ENCODE measurements around the gene PDE2A. TPM values are rescaled to one million over a fixed set of nuclear protein-coding genes. Genes with fewer than 3 reads are reported as not detected.

Gene PDE2A
- total and polyA plus RNA-seq, 3 donors from 2014 or later: 14.1 to 20.6 (median 15.2) TPM

DNA sequence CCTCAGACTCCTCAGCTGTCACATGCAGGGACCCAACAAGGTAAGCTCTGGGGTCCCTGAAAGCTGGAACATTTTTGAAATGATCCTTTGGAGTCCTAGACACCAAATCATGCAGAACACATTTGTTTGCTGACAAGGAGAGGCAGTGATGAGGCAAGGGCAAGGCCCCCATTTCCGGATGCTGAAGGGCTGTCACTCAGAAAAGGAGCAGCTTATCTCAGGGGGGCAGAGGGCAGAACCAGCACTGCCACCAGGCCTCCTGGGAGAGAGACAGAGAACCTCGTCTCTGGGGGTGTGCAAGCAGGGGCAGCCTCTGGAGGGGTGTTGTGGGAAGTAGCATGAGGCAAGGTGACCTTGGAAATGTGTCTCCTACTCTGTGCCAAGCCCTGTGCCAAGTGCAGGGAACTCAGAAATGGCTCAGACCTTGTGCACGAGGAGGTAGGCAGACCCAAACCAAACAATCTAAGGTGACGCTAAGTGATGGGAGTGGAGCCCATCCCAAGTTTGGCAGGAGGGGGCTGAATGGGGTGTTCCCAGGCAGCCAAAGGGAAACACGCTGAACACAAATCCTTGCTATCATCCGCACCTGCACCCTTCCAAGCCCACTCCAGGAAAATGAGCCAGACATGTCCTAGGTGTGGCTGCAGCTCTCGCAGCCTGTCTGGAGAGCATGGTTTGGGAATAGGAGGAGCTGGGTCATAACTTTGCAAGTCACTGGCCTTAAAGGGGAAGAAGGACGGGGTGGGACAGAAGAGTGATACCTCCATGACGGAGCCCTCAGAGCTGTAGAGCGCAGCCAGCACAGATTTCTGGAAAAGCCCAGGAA, 94.2 kb downstream of the PDE2A start:
- H3K4me1 ChIP-seq: peaks cover 8% of the 10 kb centered on the region
- no peak overlapping the region for H3K27ac ChIP-seq
- no peak for TF ChIP-seq POLR2A (IDR thresholded peaks at IDR 0.05)
- no peak for TF ChIP-seq CTCF (IDR thresholded peaks at IDR 0.05)
- intact Hi-C loops (cut with DNase I; ENCODE audit: low total_unique reads): loop anchor here (10.0 kb wide), 1 partner anchor 105 kb away; no protein-coding TSS in a partner anchor
- no peaks in the 10 kb centered on the region for H3K9me3 ChIP-seq
- no peaks in the 10 kb centered on the region for H3K36me3 ChIP-seq (ENCODE audit: low read depth, missing control alignments)
- WGBS, 2 donors: 78% methylated on average over 9 to 10 of the region's 10 CpGs
- H3K27me3 ChIP-seq: no peaks in the 10 kb centered on the region
- DNase-seq: no peak
- no peak overlapping the region for H3K4me3 ChIP-seq

DNA sequence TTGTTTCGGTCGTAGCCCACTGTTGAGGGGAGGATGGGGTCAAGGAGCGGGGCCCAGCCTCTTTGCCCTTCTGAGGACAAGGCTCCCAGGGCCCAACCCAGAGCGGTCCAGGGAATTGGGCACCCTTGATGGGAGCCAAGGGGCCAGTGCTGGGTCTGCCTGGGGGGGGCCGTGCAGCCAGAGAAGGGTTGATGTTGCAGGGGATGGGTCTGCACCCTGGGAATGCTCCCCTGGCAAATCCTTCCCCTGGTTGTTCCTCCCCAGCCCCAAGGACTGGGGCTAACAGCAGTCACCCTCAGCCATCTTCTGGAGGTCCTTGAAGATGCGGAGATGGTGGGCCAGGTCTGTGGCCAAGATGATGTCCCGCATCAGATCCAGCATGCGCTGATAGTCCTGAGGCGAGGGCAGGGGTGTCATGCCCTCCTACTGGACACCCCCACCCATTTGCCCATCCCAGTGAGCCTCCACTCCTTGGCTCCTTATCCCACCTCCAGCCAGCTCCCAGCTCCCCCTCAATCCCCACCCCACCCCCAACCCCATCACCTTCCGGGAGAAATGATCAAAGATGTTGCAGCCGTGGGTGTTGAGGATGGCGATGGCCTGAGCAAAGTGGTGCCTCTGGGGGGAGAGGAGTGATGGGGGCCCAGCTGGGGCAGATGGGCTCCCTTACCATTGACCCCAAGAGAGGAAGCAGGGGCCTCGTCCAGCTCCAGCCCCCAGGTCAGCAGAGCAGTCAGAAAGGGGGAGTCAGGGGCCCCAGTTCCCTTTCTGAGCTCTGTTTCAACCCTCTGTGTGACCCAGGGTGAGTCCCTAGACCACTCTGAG, 95.0 kb downstream of the PDE2A start:
- H3K27me3 ChIP-seq: no peaks in the 10 kb centered on the region
- TF ChIP-seq POLR2A (IDR thresholded peaks at IDR 0.05): no peak
- no peak for TF ChIP-seq CTCF (IDR thresholded peaks at IDR 0.05)
- no peaks in the 10 kb centered on the region for H3K9me3 ChIP-seq
- no peak overlapping the region for H3K27ac ChIP-seq
- H3K4me1 ChIP-seq: peaks cover 1% of the 10 kb centered on the region
- no peak for DNase-seq
- WGBS, 2 donors: 75 to 87% methylated on average over 5 to 13 of the region's 13 CpGs
- intact Hi-C loops (cut with DNase I; ENCODE audit: low total_unique reads): loop anchor here (10.0 kb wide), 1 partner anchor 104 kb away; no protein-coding TSS in a partner anchor
- H3K4me3 ChIP-seq: no peak overlapping the region
- H3K36me3 ChIP-seq (ENCODE audit: low read depth, missing control alignments): no peaks in the 10 kb centered on the region

GRCh38 chr11:72578566-72578965, 95.7 kb downstream of the PDE2A start:
- H3K27ac ChIP-seq: no peak overlapping the region
- H3K4me1 ChIP-seq: no peaks in the 10 kb centered on the region
- H3K36me3 ChIP-seq (ENCODE audit: low read depth, missing control alignments): no peaks in the 10 kb centered on the region
- TF ChIP-seq CTCF (IDR thresholded peaks at IDR 0.05) (no peak), POLR2A (IDR thresholded peaks at IDR 0.05) (no peak)
- 80 to 93% methylated on average over 2 to 5 of the region's 5 CpGs for WGBS, 2 donors
- no peak for DNase-seq
- no peak overlapping the region for H3K4me3 ChIP-seq
- no peaks in the 10 kb centered on the region for H3K27me3 ChIP-seq
- H3K9me3 ChIP-seq: no peaks in the 10 kb centered on the region
- intact Hi-C loops (cut with DNase I; ENCODE audit: low total_unique reads): loop anchor here (10.0 kb wide), 1 partner anchor 104 kb away; no protein-coding TSS in a partner anchor

DNA sequence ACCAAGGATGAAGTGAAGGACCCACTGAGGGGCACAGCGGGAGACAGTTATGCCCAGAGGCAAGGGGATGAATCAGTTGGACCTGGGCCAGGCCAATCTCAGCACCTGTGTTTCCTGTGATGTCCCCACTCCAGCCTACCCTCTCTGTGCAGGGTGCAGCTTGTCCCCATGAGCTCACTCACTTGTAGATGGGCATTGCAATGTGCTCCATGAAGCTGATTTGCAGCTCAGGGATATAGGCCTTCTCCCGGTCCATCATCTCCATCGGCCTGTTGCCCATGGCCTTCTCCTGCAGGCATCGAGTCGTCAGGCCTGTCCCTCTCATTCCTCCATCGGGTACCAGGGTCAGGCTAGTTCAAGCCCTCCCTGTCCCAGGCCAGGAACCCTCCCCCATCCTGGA, 96.2 kb downstream of the PDE2A start:
- H3K4me3 ChIP-seq: no peak overlapping the region
- no peaks in the 10 kb centered on the region for H3K36me3 ChIP-seq (ENCODE audit: low read depth, missing control alignments)
- no peaks in the 10 kb centered on the region for H3K4me1 ChIP-seq
- DNase-seq: no peak
- 95 to 96% methylated on average over 5 to 6 of the region's 6 CpGs for WGBS, 2 donors
- no peaks in the 10 kb centered on the region for H3K9me3 ChIP-seq
- no peaks in the 10 kb centered on the region for H3K27me3 ChIP-seq
- TF ChIP-seq POLR2A (IDR thresholded peaks at IDR 0.05): no peak
- TF ChIP-seq CTCF (IDR thresholded peaks at IDR 0.05): no peak
- H3K27ac ChIP-seq: no peak overlapping the region
- intact Hi-C loops (cut with DNase I; ENCODE audit: low total_unique reads): loop anchor here (10.0 kb wide), 1 partner anchor 103 kb away; no protein-coding TSS in a partner anchor
